ENCODE measurements around the gene MYOZ1.

DNA sequence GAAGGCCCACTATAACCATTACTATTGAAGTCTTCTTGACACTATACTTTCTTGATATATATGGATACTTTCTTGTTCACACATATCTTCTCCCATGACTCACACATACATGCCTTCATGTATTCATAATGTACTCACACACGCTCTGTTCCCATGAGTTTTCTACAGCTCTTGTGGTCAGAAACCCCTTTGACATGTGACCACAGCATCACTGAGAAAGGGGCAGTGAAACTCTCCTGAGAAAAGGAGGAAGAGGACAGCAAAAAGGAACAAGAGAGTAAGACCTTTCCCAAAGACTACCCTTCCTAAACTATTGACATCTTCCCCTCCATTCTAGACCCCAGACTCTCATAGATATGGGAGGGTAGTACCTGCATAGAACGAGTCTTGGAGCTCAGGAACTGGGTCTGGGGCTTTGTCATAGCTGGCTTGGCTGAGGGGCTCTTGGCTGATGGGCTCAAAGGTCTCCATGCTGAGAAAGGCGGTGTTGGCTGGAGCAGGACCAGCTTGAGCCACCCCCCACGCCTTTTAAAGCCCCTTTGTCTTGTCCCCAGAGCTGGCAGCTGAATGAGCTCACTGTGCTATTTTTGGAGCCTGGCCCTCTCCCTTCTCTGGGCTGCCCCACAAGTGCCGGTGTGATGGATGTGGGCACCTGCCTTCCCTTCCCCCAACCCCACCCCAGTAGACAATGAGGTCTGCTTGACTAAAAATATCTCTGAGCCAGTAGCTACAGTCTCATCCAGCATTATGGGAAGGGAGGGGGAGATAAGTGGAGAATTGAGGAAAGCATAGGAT is 9.5 kb upstream of the MYOZ1 start:
- no peak for TF ChIP-seq CTCF (IDR thresholded peaks at IDR 0.05 in 4 of 5, conservative IDR thresholded peaks at IDR 0.05 in 1 of 5)
- TF ChIP-seq POLR2A (IDR thresholded peaks at IDR 0.05): peak; percentile 13 to 38
